HepG2 (cell line): Measurements from ENCODE around the gene MDM4. TPM values are rescaled to one million over a fixed set of nuclear protein-coding genes. Genes with fewer than 3 reads are reported as not detected.

Source experiments
- BORCS8-MEF2B ChIP-seq: sonication (generic); formaldehyde crosslinking; IDR thresholded peaks from 2 replicates; pipeline ENCODE4 v1.8.0; 2022; ENCODE audit warnings: mild to moderate bottlenecking, missing genetic modification reagents
- BRD4 ChIP-seq: sonication (generic); formaldehyde crosslinking; IDR thresholded peaks from 2 replicates; pipeline ENCODE4 v1.4.0; 2020; ENCODE audit warnings: missing genetic modification reagents
- CBX1 ChIP-seq: IDR thresholded peaks from one replicate; pipeline ENCODE4 v1.6.1; 2016; ENCODE audit warnings: antibody characterized with exemption, low read depth
- CCDC6 ChIP-seq: sonication (generic); formaldehyde crosslinking; IDR thresholded peaks from 2 replicates; pipeline ENCODE4 v1.8.1; 2022; ENCODE audit warnings: mild to moderate bottlenecking, missing genetic modification reagents, moderate library complexity
- ETS1 ChIP-seq: sonication (generic); formaldehyde crosslinking; IDR thresholded peaks from 2 replicates; pipeline ENCODE4 v1.4.0; 2020; ENCODE audit warnings: missing genetic modification reagents
- HMG20A ChIP-seq: IDR thresholded peaks from 2 replicates; pipeline ENCODE4 v1.6.1; 2016; ENCODE audit warnings: borderline replicate concordance
- KDM5B ChIP-seq: sonication (generic); formaldehyde crosslinking; IDR thresholded peaks from 2 replicates; pipeline ENCODE4 v1.4.0; 2020; ENCODE audit warnings: missing genetic modification reagents, mild to moderate bottlenecking, borderline replicate concordance
- KLF9 ChIP-seq: IDR thresholded peaks from 2 replicates; pipeline ENCODE4 v1.6.1; 2016; ENCODE audit warnings: low read depth
- MED8 ChIP-seq: sonication (generic); formaldehyde crosslinking; IDR thresholded peaks from 2 replicates; pipeline ENCODE4 v1.8.1; 2023; ENCODE audit warnings: mild to moderate bottlenecking, missing genetic modification reagents; ENCODE audit not compliant: insufficient replicate concordance
- PREB ChIP-seq: sonication (generic); formaldehyde crosslinking; IDR thresholded peaks from 2 replicates; pipeline ENCODE4 v1.4.0; 2020; ENCODE audit warnings: missing genetic modification reagents
- THYN1 ChIP-seq: sonication (generic); formaldehyde crosslinking; IDR thresholded peaks from 2 replicates; pipeline ENCODE4 v1.8.1; 2023; ENCODE audit warnings: low read depth, mild to moderate bottlenecking, moderate library complexity, missing genetic modification reagents, borderline replicate concordance
- ZBTB14 ChIP-seq: sonication (generic); formaldehyde crosslinking; IDR thresholded peaks from 2 replicates; pipeline ENCODE4 v1.4.0; 2020; ENCODE audit warnings: missing genetic modification reagents
- ZBTB21 ChIP-seq: sonication (generic); formaldehyde crosslinking; IDR thresholded peaks from 2 replicates; pipeline ENCODE4 v1.4.0; 2020; ENCODE audit warnings: missing genetic modification reagents
- ZNF124 ChIP-seq: sonication (generic); formaldehyde crosslinking; IDR thresholded peaks from 2 replicates; pipeline ENCODE4 v1.4.0; 2020; ENCODE audit warnings: missing genetic modification reagents
- ZNF263 ChIP-seq: sonication (generic); formaldehyde crosslinking; IDR thresholded peaks from 2 replicates; pipeline ENCODE4 v1.4.0; 2020; ENCODE audit warnings: missing genetic modification reagents
- ZNF333 ChIP-seq: sonication (generic); formaldehyde crosslinking; IDR thresholded peaks from 2 replicates; pipeline ENCODE4 v1.4.0; 2020; ENCODE audit warnings: mild to moderate bottlenecking, missing genetic modification reagents, borderline replicate concordance
- ZNF501 ChIP-seq: sonication (generic); formaldehyde crosslinking; IDR thresholded peaks from 2 replicates; pipeline ENCODE4 v1.5.1; 2020; ENCODE audit warnings: mild to moderate bottlenecking, moderate library complexity, missing genetic modification reagents
- ZNF550 ChIP-seq: sonication (generic); formaldehyde crosslinking; IDR thresholded peaks from 2 replicates; pipeline ENCODE4 v1.4.0; 2020; ENCODE audit warnings: mild to moderate bottlenecking, missing genetic modification reagents, borderline replicate concordance
- ZNF761 ChIP-seq: sonication (generic); formaldehyde crosslinking; conservative IDR thresholded peaks from 2 replicates; pipeline ENCODE4 v1.4.0; 2020; ENCODE audit warnings: mild to moderate bottlenecking, missing genetic modification reagents
- ZNF772 ChIP-seq: sonication (generic); formaldehyde crosslinking; IDR thresholded peaks from 2 replicates; pipeline ENCODE4 v1.5.0; 2020; ENCODE audit warnings: mild to moderate bottlenecking, missing genetic modification reagents
- ZNF891 ChIP-seq: sonication (generic); formaldehyde crosslinking; IDR thresholded peaks from 2 replicates; pipeline ENCODE4 v1.5.0; 2020; ENCODE audit warnings: mild to moderate bottlenecking, missing genetic modification reagents
- polyA plus RNA-seq, 8 experiments: library from polyadenylated mRNA; depleted of rRNA in 3 of 8; stranded (reverse) in 7 of 8; unstranded in 1 of 8; fragments of >200 nt; fragmentation: Illumina TruSeq in 4 of 8; extraction: Trizol in 4 of 8; gene quantifications; 2 replicates each; pipeline versions ENCODE4 v1.2.1 to v1.2.3, GENCODE V29; 2011 to 2016; ENCODE audit warnings: low read depth in 4 of 8, missing spikeins in 1 of 8, mixed read lengths in 1 of 8; ENCODE audit not compliant: insufficient read depth in 1 of 8
- total RNA-seq, 5 experiments: library from RNA; depleted of rRNA; stranded (reverse); fragments of >200 nt; fragmentation: Illumina TruSeq; extraction: Trizol; gene quantifications; 2 replicates each; pipeline ENCODE4 v1.2.3, GENCODE V29; 2016; ENCODE audit warnings: low read depth in 1 of 5
- TF ChIP-seq, protein P1 (sequence below): sonication (generic); formaldehyde crosslinking; IDR thresholded peaks from 2 replicates; pipeline ENCODE4 v1.5.0; 2020; ENCODE audit warnings: mild to moderate bottlenecking, missing genetic modification reagents
- TF ChIP-seq, protein P2 (sequence below): sonication (generic); formaldehyde crosslinking; IDR thresholded peaks from 2 replicates; pipeline ENCODE4 v1.4.0; 2020; ENCODE audit warnings: missing genetic modification reagents, low read depth, mild to moderate bottlenecking, borderline replicate concordance

Gene MDM4
- total and polyA plus RNA-seq, 2 of the 13 experiments (the other 11 are each of a cell fraction or from before 2014, with no cell fraction given): 14.9 to 19.0 TPM

DNA sequence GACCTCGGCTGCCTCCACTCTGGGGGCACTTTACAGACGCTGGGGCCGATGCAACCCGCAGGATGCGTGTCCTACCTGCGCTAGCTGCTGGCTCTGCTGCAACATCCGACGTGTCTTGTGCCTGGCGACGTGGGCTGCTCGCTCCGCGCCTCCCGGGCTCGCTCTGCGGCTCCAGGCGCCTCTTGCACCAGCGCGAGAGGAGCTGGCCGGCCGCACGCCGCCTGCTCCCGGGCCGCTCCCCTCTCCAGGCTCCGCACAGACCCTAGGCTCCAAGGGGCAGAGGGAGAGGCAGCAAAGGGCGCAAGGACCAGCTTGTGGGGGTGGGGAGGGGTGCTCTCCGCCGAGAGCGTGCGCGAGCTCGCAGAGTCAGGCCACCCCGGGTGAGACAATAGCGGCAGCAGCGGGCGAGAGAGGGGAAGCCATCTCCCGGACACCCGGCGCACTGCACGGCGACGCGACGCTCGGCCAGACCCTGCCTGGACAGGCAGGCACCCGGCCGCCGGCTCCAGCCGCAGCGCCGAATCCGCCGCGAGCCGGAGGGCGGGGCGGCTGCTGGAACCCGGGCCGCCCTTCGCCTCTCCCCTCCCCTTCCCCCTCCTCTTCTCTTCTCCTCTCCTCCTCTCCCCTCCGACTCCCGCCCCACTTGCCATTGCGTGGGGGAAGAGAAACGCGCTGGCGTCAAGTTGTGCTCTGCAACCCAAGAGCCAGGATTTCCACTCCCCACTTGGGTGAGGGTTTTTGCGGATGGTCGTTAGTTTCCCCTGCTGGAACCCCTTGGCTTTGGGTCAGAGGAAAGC is 21.7 kb upstream of the MDM4 start, which contains the start of gene PIK3C2B (continued):
- peak; percentile 89; the same call in 1 of the 2 replicates for TF ChIP-seq ZNF772 (CRISPR knock-in tag)
- TF ChIP-seq ZNF761 (CRISPR knock-in tag): no peak
- peak; percentile 57; the same call in 1 of the 2 replicates for TF ChIP-seq ZBTB14
- TF ChIP-seq PREB (CRISPR knock-in tag): 0 out of 2 replicates have a peak, but pooled peaks have one; percentile 60
- TF ChIP-seq HMG20A (CRISPR knock-in tag): no peak
- peak; percentile 88; the same call in 1 of the 2 replicates for TF ChIP-seq ZNF333 (CRISPR knock-in tag)
- peak; percentile 58; the same call in 1 of the 2 replicates for TF ChIP-seq CCDC6 (CRISPR knock-in tag)
- TF ChIP-seq, protein P1, sequence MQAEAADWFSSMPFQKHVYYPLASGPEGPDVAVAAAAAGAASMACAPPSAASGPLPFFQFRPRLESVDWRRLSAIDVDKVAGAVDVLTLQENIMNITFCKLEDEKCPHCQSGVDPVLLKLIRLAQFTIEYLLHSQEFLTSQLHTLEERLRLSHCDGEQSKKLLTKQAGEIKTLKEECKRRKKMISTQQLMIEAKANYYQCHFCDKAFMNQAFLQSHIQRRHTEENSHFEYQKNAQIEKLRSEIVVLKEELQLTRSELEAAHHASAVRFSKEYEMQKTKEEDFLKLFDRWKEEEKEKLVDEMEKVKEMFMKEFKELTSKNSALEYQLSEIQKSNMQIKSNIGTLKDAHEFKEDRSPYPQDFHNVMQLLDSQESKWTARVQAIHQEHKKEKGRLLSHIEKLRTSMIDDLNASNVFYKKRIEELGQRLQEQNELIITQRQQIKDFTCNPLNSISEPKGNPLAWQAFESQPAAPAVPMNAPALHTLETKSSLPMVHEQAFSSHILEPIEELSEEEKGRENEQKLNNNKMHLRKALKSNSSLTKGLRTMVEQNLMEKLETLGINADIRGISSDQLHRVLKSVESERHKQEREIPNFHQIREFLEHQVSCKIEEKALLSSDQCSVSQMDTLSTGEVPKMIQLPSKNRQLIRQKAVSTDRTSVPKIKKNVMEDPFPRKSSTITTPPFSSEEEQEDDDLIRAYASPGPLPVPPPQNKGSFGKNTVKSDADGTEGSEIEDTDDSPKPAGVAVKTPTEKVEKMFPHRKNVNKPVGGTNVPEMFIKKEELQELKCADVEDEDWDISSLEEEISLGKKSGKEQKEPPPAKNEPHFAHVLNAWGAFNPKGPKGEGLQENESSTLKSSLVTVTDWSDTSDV (CRISPR knock-in tag): peak; percentile 89
- peak; percentile 69 for TF ChIP-seq MED8
- peak; percentile 36; the same call in 1 of the 2 replicates for TF ChIP-seq ZNF891
- peak; percentile 55; the same call in 1 of the 2 replicates for TF ChIP-seq BORCS8-MEF2B (CRISPR knock-in tag)
- TF ChIP-seq, protein P2, sequence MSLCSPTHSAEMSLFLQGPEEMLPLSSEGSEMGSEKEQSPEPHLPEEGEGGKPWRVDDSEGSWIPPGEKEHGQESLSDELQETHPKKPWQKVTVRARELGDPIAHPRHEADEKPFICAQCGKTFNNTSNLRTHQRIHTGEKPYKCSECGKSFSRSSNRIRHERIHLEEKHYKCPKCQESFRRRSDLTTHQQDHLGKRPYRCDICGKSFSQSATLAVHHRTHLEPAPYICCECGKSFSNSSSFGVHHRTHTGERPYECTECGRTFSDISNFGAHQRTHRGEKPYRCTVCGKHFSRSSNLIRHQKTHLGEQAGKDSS (CRISPR knock-in tag): peak; percentile 83
- TF ChIP-seq BRD4 (CRISPR knock-in tag): peak; percentile 77
- 0 out of 2 replicates have a peak, but pooled peaks have one; percentile 82 for TF ChIP-seq ETS1 (CRISPR knock-in tag)
- TF ChIP-seq ZNF124 (CRISPR knock-in tag): 0 out of 2 replicates have a peak, but pooled peaks have one; percentile 32
- no peak for TF ChIP-seq ZNF550 (CRISPR knock-in tag)
- no peak for TF ChIP-seq KLF9 (CRISPR knock-in tag)
- no peak for TF ChIP-seq CBX1
- peak; percentile 61; the same call in 1 of the 2 replicates for TF ChIP-seq ZNF501
- peak; percentile 23; the same call in 1 of the 2 replicates for TF ChIP-seq ZNF263 (CRISPR knock-in tag)
- no peak for TF ChIP-seq ZBTB21 (CRISPR knock-in tag)
- peak; percentile 92 for TF ChIP-seq KDM5B (CRISPR knock-in tag)
- 0 out of 2 replicates have a peak, but pooled peaks have one; percentile 72 for TF ChIP-seq THYN1 (CRISPR knock-in tag)
